GM18858 (cell line): ENCODE data around the gene GABARAPL2.
"Not testable (repeated sequence)": the region's sequence is repeated elsewhere in the genome, so short reads cannot be mapped to it uniquely, and the experiment has no call there.

ENCODE experiments used
- ATAC-seq: cut with Tn5 transposase; IDR thresholded peaks from one replicate; pipeline ENCODE4 v1.9.1; 2021; ENCODE audit not compliant: unreplicated experiment

GABARAPL2 gene

DNA sequence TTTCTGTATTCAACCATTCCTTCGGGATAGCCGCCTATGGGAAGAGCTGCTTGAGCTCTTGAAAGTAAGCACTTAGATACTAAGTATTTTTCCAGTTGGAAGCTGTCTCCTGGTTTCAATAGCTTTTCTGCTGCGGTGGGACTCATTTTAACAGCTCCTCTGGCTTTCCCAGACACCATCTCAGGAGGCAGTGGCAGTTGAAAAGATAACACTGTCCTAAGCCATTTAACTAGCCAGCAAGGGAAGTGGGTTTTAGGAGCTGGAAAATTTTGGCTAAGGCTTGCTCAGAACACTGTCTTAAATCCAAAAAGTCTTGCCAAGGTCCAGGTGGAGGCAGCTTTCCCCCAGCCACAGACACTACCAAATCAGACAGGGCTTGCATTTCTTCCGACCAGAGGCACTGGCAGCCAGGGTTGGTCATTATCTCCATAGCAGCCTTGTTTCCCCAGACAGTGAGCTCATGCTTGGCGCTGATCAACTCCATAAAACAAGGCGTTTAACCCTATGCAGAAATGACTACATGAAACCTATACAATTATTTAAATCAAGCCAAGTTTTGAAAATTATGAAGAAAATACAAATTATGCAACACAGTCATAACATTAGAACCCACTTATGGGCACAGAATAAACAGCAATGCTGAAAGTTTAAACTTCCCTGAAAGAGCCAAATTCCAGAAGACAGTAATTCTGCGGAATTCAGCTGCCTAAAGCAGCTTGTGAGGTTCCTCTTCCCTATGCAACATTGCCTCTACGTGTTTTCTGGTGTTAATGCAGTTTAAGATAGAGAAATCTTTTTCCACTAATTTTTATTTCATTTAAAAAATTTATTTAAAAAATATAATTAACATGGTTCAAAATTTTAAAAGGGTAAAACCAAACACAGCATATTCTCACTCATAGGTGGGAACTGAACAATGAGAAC, 25.0 kb downstream of the GABARAPL2 start:
- no peak for ATAC-seq

DNA sequence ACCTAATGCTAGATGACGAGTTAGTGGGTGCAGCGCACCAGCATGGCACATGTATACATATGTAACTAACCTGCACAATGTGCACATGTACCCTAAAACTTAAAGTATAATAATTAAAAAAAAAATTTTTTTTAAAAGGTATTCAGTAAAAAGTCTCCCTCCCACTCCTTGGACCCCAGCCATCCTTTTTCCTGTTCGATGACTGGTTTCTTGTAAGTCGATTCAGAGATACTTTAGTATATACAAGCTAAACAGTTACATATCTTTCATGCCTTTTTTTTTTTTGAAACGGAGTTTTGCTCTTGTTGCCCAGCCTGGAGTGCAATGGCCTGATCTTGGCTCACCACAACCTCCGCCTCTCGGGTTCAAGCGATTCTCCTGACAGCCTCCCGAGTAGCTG, 25.7 kb downstream of the GABARAPL2 start:
- not testable (repeated sequence) for ATAC-seq

DNA sequence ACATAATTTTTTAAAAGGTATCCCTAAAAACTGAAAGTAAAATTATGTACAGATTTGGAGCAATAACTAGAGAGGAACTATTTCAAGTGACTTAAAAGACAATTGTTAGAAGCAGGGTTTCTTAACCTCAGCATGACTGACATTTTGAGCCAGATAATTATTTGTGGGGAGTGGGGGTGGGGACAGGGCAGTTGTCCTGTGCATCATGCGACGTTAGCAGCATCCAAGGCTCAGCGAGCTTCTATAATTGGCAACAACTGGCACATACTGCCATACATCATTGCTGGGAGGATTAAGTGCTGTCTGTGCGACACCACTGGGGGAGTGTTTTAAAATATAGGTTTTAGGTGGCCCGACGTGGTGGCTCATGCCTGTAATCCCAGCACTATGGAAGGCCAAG, 27.1 kb downstream of the GABARAPL2 start:
- ATAC-seq = no peak

DNA sequence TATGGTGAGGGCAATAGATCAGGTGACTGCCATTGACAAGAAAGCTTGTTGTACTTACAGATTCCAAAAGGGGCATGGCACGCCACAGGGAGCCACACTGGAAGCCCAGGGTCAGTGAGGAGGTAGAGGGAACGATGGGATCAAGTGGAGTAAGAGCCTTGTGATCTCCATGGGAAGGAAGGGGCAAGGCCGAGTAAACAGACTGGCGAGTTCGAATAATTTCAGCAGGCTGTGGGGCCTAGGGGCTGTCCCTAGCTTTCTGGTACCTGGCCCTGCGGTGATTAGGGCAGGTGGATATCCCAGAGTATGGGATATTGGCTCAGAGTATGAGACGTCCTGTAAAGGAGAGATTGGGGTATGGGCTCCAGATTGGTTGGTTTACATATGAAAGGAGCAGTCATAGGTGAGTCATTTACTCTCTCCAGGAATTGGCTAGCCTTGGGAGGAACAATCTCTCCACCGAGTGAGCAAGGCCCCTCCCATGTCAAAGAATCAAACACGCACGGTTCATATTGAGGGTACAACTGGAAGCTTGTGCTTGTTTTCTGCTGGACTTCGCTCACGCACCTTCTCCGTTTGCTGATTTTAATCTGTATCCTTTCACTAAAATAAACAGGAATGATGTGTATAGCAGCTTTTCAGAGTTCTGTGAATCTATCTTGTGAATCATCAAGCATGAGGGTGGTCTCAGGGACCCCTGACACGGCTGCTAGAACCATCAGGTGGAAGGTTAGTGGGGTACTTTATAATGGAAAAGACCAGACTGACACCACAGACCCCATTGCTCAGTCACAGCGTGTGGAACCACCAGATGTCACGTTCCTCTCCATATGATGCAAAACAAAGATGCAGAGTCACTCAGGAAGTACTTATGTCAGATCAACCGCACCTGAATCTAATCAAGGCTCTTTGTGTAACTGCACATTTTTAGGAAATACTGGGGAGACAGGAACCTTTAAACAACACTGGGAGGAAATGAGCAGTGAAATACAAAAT, 27.9 kb downstream of the GABARAPL2 start:
- ATAC-seq = no peak

DNA sequence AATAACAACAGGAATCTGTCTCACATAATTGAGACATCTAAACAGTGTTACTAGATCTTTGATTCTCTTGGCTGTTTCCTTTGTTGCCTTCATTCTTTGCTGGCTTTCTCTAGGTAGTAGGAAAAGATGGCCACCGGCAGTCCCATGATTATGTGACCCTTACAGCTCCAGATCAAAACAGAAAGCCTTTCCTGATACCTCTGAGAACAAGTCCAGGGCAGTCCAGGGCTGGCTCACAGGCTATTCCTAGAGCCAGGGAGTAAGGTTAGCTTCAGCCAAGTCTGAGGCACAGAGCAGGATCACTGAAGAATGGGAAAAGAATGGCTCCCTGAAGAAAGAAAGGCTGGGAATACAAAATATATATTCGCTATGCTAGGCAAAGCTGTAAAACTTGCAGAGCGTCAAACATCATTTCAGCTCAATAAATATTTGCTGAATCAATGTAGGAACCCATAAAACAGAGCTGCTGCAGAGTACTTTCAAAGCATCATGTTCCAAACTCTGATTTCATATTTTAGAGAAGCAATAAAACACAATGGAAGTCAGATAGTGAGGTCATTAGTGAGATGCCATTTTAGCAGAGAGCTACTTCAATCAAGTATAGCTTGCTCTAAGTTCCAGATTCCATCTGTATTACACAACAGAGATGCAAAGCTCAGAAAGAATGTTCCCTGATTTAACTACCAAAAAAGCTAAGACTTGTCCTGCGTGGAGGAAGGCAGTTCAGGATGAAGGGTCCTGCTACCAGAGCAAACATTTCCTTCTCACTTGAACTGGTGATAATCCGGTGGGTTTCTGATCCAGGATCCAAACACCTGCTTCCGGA, 33.5 kb downstream of the GABARAPL2 start:
- no peak for ATAC-seq

DNA sequence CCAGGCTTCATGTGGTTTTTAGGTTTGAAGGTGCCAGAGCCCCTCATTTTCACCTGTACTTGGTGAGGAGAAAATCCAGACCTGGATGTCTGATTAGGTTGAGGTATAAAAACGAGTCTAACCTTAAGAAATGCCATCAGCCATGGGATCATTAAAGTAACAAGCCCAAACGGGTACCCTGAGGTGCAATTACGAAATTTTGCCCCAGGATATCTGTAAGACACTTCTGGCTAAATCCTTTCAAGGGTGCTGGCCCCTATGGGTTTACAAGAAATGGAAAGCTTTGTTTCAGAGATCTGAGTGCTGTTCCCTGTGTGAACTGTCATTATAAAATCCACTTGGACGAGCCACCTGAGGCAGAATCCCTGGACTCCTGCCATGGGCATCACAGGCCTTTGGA, 37.1 kb downstream of the GABARAPL2 start:
- ATAC-seq = no peak

DNA sequence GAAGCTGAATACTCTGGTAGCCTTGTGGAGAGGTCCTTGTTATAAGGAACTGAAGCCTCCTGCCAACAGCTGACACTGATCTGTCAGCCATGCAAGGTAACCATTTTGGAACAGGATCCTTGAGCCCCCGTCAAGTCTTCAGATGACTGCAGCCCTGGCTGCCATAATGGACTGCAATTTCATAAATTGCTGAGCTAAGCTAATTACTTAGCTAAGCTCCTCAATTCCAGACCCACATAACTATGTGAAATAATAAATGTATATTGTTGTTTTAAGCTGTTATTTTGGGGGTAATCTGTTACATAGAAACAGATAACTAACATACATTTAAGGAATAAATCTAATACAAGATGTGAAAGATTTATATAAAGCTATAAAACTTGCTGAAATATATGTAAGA, 40.3 kb downstream of the GABARAPL2 start:
- ATAC-seq = no peak

DNA sequence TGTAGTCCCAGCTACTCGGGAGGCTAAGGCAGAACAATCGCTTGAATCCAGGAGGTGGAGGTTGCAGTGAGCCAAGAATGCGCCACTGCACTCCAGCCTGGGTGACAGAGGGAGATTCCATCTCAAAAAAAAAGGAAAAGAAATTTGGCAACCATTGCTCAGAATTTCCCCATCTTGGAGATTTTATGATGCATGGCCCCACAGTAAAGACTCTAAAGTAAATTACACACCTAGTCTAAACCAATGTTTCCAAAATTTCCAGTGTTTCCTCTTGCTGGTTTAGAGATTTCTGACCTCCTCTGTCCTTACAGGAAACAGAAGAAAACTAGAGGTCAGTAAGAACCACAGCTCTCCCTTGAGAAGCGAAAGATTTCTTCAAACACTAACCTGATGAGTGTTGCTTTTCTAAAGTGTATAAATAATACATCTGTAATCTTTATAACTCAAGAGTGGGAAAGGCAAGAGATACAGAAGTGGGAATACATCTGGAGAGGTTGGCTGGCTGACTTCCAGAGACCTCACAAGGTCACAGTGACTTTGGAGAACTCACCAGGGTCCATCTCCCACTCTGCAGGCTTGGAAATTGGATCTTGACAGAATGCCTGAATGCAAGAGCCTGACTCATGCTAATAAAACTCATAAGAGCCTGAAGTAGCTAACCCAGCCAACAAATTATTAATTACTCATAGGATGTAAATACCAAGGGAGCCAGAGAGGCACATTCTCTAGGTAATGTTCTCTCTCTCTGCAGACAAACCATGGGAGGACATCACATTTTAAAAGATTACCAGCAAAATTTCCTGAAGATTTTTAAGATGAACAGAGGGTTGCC, 48.1 kb downstream of the GABARAPL2 start:
- ATAC-seq = no peak

DNA sequence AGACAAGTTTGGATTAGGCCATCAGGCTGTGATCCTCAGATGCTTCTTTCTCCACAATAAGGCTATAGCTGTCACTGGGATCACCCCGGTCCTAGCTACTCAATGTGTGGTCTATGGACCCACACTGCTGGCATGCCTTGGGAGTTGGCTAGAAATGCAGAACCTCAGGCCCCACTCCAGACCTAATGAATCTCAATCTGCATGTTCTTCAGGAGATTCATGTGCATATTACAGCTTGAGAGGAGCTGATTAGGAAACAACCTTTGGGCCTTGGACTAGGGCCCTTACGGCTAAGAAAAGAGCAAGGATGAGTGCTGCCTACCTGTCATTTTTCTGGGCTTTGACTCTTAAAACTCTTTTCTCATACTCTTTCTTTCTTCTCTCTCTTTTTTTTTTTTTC, 49.4 kb downstream of the GABARAPL2 start:
- ATAC-seq = no peak

DNA sequence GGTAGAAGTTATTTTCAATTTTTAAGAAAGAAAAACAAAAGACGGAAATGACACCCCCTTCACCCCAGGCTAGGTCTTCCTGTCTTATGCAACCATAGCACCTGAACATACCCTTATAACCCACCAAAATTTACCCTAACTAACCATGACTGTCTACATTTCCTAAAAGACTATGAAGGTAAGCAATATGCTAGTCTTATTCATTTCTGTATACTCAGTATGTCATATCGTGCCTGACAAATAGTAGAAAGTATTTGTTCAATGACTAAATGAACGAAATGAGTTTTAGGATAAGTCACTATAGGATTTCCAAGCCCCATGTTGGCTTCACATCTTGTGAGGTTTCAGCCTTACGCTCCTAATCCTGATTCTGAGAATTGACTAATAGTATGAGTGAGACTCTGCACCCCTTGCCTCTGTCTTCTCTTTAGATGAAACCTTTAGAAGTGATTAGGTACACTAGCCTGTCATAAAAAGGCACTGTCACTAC, 50.4 kb downstream of the GABARAPL2 start:
- no peak for ATAC-seq

DNA sequence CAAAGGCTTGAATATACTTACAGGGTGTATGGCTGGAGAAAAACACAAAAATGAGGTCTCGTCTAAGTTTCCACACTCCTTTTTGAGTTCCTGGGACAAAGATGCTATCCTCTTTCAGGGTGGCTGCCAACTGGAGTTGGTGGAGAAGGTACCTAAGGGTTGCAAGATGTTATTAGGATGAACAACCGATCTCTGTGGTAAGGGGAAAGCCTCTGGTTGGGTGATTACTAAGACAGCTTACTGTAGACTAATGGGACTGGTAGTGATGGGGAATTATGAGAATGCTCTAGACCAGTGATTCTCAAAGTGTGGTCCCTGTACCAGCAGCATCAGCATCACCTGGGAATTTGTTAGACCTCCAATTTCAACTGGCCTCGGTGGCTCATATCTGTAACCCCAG, 50.9 kb downstream of the GABARAPL2 start:
- ATAC-seq = no peak

DNA sequence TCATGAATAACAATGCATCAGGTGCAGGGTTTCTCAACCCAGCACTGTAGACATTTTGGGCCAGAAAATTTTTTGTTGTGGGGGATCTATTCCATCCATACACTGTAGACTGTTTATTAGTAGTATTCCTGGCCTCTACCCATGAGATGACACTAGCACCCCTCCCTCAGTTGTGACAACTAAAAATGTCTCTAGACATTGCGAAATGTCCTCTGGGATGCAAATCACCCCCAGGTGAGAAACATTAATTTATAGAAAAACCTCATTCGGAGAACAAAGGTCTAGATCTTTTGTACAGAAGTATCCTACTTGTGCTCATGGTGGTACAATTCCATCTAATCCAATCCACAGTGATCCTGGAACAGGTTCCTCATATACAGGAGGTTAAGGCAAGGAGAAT, 52.6 kb downstream of the GABARAPL2 start:
- no peak for ATAC-seq

DNA sequence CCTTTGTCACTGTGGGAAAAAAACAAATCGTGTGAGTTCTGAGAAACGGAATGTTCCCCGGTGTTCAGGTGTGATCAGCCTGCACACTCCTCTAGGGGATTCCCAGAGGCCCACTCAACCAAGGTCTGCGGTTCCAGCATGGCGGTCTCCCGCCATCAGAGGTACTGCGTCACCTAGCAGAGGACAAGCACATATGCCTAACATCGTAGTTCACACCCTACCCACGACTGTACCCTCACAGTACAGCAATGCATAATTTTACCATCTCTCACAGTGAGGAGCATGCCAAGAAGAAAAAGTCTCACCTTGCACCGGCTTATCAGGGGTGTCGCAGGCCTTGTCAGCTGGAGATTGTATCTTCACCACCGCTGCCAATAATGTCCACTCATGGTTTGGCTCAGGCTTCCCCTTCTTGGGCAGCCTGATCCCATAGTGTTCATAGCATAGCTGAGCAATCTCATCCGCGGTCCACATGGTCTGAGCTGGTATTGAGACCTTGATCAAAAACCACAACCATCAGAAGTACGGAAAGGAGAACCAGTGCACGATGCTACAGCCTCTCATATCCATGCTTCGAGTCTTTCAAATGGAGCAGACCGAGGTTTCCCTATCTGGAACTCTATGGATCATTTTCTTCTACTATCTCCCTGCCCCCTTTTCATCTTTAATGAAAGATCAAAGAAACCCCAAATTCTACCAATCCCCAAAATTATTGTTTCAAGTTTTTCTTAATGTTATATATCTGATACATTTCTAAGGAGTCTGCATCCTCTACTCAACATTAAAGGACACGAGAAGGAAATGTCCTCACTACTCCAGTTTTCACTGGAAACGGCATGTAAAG, 54.4 kb downstream of the GABARAPL2 start:
- no peak for ATAC-seq

DNA sequence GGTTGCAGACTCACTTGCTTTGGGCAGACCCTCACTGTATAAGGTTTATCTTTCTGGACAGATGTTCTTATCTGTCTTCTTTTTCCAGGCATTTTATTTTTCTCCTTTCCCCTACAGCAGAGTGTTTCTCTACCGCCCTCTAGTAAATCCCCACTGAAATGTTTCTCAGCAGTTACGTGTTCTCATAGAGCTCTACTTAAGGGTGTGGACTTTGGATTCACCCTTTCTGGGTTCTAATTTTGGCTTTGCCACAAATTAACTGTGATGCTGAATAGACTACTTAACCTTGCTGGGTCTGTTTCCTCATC, 54.9 kb downstream of the GABARAPL2 start:
- ATAC-seq = no peak

DNA sequence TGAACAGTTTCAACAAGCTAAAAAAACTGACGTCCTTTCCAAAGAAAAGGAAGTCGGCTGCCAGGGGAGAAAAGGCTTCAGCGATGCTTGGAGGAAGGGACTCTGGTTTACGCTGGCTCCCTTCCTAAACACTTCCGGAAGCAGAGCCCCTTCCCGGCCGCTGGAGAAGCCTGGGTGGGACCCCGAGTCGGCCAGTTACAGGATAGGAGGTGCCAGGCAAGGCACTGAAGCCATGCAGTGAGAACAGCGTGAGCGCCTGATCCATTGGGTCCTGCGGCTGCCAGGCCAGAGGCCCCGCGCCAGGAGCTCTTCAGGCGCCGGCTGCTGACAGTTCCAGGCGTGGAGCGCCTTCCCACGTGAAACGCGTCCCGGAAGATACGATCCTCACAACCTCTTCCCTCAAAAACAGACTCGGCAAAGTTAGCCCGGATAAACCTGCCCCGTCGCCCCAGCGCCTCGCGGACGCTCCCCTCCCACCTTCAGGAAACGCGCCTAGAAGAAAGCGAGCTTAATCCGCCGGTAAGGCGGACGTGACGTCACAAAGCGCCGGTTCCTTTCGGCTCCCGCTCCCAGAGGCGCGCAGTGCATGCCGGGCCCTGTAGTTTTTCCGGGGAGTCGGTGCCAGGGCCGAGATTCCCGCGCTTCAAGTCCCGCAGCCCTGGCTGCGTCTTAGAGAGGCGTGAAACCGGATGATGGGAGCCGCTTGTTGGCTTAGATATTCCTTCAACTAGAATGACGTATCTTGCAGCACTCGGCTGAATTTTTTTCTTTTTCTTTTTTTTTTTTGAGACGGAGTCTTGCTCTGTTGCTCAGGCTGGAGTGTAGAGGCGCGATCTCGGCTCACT, 56.8 kb downstream of the GABARAPL2 start, which contains the start of gene ADAT1:
Gene ADAT1 (minus strand): TSS at position 521 of the 845 bp plus-strand sequence. CDS start 2,482 bp downstream, outside the sequence.
- peak; percentile 87 for ATAC-seq

DNA sequence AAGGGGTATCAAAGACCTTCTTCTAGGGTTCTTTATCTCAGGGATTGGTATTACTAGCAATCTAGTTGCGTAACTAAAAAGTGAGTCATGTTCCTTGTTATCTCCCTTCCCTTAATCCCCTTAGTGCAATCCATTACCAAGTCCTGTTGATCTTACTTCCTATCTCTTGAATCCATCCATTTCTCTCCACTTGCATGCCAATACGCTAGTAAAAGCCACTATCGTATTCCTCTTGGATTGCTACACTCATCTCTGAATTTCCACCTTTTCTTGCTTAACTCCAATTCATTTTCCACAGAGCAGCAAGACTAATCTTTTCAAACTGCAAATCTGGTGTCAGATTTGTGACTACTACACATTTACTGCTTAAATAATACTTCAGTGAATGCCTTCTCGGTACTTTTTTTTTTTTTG, 58.7 kb downstream of the GABARAPL2 start:
- no peak for ATAC-seq

DNA sequence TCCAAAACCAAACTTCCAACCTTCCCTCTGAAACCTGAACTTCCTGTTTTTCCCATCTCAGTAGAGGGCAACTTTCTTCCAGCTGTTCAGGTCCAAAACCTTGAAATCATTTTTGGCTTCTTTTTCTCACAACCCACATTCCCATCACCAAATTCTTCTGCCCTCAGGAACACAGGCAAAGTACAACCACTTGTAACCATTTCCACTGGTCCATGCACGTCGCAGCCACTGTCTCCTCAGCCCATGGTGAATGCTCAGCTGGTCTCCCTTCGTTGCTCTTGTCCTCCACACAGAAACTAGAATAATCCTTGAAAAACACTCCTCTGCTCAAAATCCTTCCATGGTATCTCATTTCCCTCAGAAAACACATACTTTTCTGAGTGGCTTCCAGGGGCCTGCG, 60.6 kb downstream of the GABARAPL2 start:
- no peak for ATAC-seq
